Suprapubic skin (tissue), 4 donors: Measurements from ENCODE around the gene ATP5PO. TPM values are rescaled to one million over a fixed set of nuclear protein-coding genes. Genes with fewer than 3 reads are reported as not detected.
A peak's percentile ranks its signal among the peaks of the same experiment; 100 is the strongest.
"Not testable (repeated sequence)": the region's sequence is repeated elsewhere in the genome, so short reads cannot be mapped to it uniquely, and the experiment has no call there.

Source experiments
- DNase-seq, 2 donors: peaks; one replicate each; pipeline ENCODE4 v3.0.0-alpha.2; 2019; ENCODE audit warnings: low spot score in 2 of 2
- H3K27ac ChIP-seq: fragments of 200-600 bp; sonication (generic); one replicate; pipeline ENCODE4 v1.5.1; 2019
- H3K27me3 ChIP-seq: fragments of 200-600 bp; sonication (generic); one replicate; pipeline ENCODE4 v1.5.1; 2019
- H3K36me3 ChIP-seq: fragments of 200-600 bp; sonication (generic); one replicate; pipeline ENCODE4 v1.5.1; 2019
- H3K4me1 ChIP-seq: fragments of 200-600 bp; sonication (generic); one replicate; pipeline ENCODE4 v1.5.1; 2019
- H3K4me3 ChIP-seq: fragments of 200-600 bp; sonication (generic); one replicate; pipeline ENCODE4 v1.5.1; 2019; ENCODE audit warnings: mild to moderate bottlenecking
- H3K9me3 ChIP-seq: fragments of 200-600 bp; sonication (generic); one replicate; pipeline ENCODE4 v1.5.1; 2019
- EP300 ChIP-seq: sonication (generic); formaldehyde crosslinking; IDR thresholded peaks from one replicate; pipeline ENCODE4 v1.6.1; 2017; ENCODE audit warnings: antibody characterized with exemption
- POLR2A ChIP-seq, 2 donors: fragments of 450-650 bp; IDR thresholded peaks; one replicate each; pipeline ENCODE4 v1.6.1; 2017; ENCODE audit warnings: antibody characterized with exemption in 2 of 2, mild to moderate bottlenecking in 2 of 2, moderate library complexity in 2 of 2
- POLR2AphosphoS5 ChIP-seq, 3 donors: sonication (generic); formaldehyde crosslinking; IDR thresholded peaks; one replicate each; pipeline ENCODE4 v1.6.1; 2017; ENCODE audit warnings: antibody characterized with exemption in 3 of 3
- WGBS: methylation state at CpG from one replicate; pipeline ENCODE4 v1.1.5; 2018; 5-methylcytosine and 5-hydroxymethylcytosine counted together
- total RNA-seq, 4 donors: library from RNA; depleted of rRNA; stranded (reverse); fragments of >200 nt; gene quantifications; one replicate each; pipeline ENCODE4 v1.1.0, GENCODE V29; 2016
- TF ChIP-seq, protein P1 (sequence below), 2 donors: fragments of 200-600 bp in 1 of 2; fragments of 450-650 bp in 1 of 2; sonication (generic) in 1 of 2; IDR thresholded peaks; one replicate each; pipeline ENCODE4 v1.5.1; 2016 to 2019; ENCODE audit warnings: antibody characterized with exemption in 2 of 2, mild to moderate bottlenecking in 1 of 2, moderate library complexity in 1 of 2

Gene ATP5PO
- total RNA-seq, 4 donors from 2014 or later = 121 to 182 (median 159) TPM

- Histone ChIP-seq H3K9me3 (no peaks in the 10 kb centered on the region), H3K36me3 (no peaks in the 10 kb centered on the region), H3K27me3 (no peaks in the 10 kb centered on the region), H3K27ac (peak overlapping the region; percentile 14), H3K4me3 (no peak overlapping the region), H3K4me1 (no peaks in the 10 kb centered on the region)
- WGBS = 67% methylated on average over 7 of the region's 8 CpGs
- DNase-seq = no peak
- TF ChIP-seq EP300 = no peak
These were observed 49.5 kb downstream of the ATP5PO start for GRCh38 chr21:33865996-33866575.

GRCh38 chr21:33865176-33865575, 50.4 kb downstream of the ATP5PO start:
- H3K27ac ChIP-seq = no peak overlapping the region
- no peaks in the 10 kb centered on the region for H3K36me3 ChIP-seq
- no peak overlapping the region for H3K4me3 ChIP-seq
- WGBS = 86% methylated on average over 9 of the region's 9 CpGs
- DNase-seq = no peak
- H3K9me3 ChIP-seq = no peaks in the 10 kb centered on the region
- TF ChIP-seq POLR2AphosphoS5 (IDR thresholded peaks at IDR 0.05) (no peak), POLR2A (IDR thresholded peaks at IDR 0.05) (no peak), EP300 (no peak)
- TF ChIP-seq, protein P1, sequence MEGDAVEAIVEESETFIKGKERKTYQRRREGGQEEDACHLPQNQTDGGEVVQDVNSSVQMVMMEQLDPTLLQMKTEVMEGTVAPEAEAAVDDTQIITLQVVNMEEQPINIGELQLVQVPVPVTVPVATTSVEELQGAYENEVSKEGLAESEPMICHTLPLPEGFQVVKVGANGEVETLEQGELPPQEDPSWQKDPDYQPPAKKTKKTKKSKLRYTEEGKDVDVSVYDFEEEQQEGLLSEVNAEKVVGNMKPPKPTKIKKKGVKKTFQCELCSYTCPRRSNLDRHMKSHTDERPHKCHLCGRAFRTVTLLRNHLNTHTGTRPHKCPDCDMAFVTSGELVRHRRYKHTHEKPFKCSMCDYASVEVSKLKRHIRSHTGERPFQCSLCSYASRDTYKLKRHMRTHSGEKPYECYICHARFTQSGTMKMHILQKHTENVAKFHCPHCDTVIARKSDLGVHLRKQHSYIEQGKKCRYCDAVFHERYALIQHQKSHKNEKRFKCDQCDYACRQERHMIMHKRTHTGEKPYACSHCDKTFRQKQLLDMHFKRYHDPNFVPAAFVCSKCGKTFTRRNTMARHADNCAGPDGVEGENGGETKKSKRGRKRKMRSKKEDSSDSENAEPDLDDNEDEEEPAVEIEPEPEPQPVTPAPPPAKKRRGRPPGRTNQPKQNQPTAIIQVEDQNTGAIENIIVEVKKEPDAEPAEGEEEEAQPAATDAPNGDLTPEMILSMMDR (IDR thresholded peaks at IDR 0.05) = no peak
- no peaks in the 10 kb centered on the region for H3K27me3 ChIP-seq
- no peaks in the 10 kb centered on the region for H3K4me1 ChIP-seq

DNA sequence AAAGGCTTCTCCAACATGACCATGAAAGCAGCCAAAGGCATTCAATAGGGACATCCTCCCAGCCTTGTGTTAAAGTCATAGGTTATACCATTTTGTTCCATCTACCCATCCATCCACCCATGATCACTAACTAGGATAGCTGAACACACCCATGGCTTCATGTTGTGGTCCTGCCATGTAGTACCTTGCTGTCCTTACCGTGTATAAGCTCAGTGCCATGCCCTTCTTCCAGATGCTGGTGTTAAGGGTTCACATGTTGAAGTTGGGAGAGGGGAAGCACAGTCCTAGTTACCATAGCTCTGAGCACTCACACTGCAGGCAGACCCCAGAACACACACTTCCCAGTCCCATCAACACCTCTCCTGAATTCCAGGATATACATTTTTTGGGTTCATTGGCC, 51.5 kb downstream of the ATP5PO start:
- Histone ChIP-seq H3K27me3 (no peaks in the 10 kb centered on the region), H3K4me1 (peaks cover 5% of the 10 kb centered on the region), H3K36me3 (no peaks in the 10 kb centered on the region), H3K9me3 (no peaks in the 10 kb centered on the region), H3K4me3 (no peak overlapping the region), H3K27ac (no peak overlapping the region)
- whole genome bisulfite sequencing = 91% methylated on average over 1 of the region's 1 CpG
- TF ChIP-seq POLR2AphosphoS5 (IDR thresholded peaks at IDR 0.05) (no peak), POLR2A (IDR thresholded peaks at IDR 0.05) (no peak)
- TF ChIP-seq, protein P1 (IDR thresholded peaks at IDR 0.05) = no peak
- DNase-seq = no peak

DNA sequence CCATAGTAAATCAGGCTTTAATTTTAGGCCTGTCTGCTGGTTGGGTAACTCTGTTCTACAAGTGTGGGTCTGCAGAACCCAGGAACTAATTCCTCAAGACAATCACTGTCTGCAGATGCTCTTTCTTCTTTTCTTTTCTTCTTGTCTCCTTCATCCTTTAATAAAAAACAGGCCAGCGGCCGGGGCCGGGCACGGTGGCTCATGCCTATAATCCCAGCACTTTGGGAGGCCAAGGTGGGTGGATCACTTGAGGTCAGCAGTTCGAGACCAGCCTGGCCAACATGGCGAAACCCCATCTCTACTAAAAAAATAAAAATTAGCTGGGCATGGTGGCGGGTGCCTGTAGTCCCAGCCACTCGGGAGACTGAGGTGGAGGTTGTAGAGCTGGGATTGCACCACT, 52.4 kb downstream of the ATP5PO start:
- not testable (repeated sequence) for H3K27me3 ChIP-seq, H3K36me3 ChIP-seq, H3K9me3 ChIP-seq, DNase-seq, H3K4me3 ChIP-seq, H3K27ac ChIP-seq, H3K4me1 ChIP-seq
- 87% methylated on average over 8 of the region's 8 CpGs for WGBS

DNA sequence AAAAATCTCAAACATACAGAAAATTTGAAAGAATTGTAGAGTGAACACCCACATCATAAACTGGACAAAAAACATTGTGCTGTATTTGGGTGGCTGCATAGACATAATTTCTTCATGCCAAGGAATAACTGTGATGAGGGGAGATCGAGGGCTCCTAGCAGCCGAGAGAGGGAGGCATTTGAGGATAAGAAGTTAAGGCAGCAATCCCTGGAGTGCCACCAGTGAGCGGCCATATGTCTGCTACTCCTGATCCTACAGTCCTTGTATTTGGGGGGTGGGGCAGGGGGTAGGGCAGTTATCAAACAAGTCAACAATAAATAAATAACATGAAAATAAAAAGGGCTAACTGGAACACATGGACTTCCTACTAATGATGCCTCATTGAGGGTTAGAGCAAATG, 54.5 kb downstream of the ATP5PO start:
- H3K27me3 ChIP-seq = no peaks in the 10 kb centered on the region
- 99% methylated on average over 3 of the region's 3 CpGs for WGBS
- TF ChIP-seq EP300 = no peak
- TF ChIP-seq, protein P1 (IDR thresholded peaks at IDR 0.05) = no peak
- TF ChIP-seq POLR2A (IDR thresholded peaks at IDR 0.05) = no peak
- no peak for TF ChIP-seq POLR2AphosphoS5 (IDR thresholded peaks at IDR 0.05)

GRCh38 chr21:33860332-33860879, 55.2 kb downstream of the ATP5PO start:
- H3K9me3 ChIP-seq = no peaks in the 10 kb centered on the region
- H3K4me1 ChIP-seq = peaks cover 9% of the 10 kb centered on the region
- H3K27me3 ChIP-seq = no peaks in the 10 kb centered on the region
- H3K36me3 ChIP-seq = no peaks in the 10 kb centered on the region
- TF ChIP-seq EP300 = no peak
- no peak for TF ChIP-seq POLR2AphosphoS5 (IDR thresholded peaks at IDR 0.05)
- TF ChIP-seq, protein P1 (IDR thresholded peaks at IDR 0.05) = no peak
- TF ChIP-seq POLR2A (IDR thresholded peaks at IDR 0.05) = no peak
- H3K4me3 ChIP-seq = no peak overlapping the region
- 94% methylated on average over 8 of the region's 8 CpGs for WGBS
- H3K27ac ChIP-seq = no peak overlapping the region
- DNase-seq = no peak

More for the DNA sequence above, 54.5 kb downstream of the ATP5PO start:
- Histone ChIP-seq H3K4me3 (no peak overlapping the region), H3K4me1 (peaks cover 9% of the 10 kb centered on the region), H3K27ac (no peak overlapping the region), H3K36me3 (no peaks in the 10 kb centered on the region), H3K9me3 (no peaks in the 10 kb centered on the region)
- DNase-seq = no peak
